K562 (cell line): ENCODE measurements around the gene SFTPB. TPM values are rescaled to one million over a fixed set of nuclear protein-coding genes. Genes with fewer than 3 reads are reported as not detected.

Source experiments
- ATAC-seq: fragments of 200-7000 bp; cut with Tn5 transposase; 3 replicates; pipeline ENCODE4 v1.9.1; 2020; ENCODE audit warnings: moderate library complexity
- BruUV-seq: library from RNA; stranded (reverse); fragments of 400-500 nt; replicated peaks from 2 replicates; lab custom pipeline; 2021; lab: Mats Ljungman, UMichigan
- CTCF ChIA-PET: fragments of 300-600 bp; formaldehyde crosslinking; extraction: SDS; loops from one replicate; lab custom pipeline; 2021; ENCODE audit warnings: low intra/inter-chr PET ratio; lab: Yijun Ruan, JAX
- POLR2A ChIA-PET: fragments of 300-600, 350-650 bp; sonication (Branson Sonifier 250); formaldehyde crosslinking; extraction: SDS; loops from one replicate; lab custom pipeline; 2021; ENCODE audit warnings: antibody characterized with exemption, inconsistent platforms; lab: Yijun Ruan, JAX
- DNase-seq, 4 experiments: peaks; one replicate each; pipeline versions ENCODE4 v3.0.0 to v3.0.0-alpha.2; 2011 to 2018; ENCODE audit warnings: low spot score in 3 of 4, mixed read lengths in 3 of 4; ENCODE audit errors: extremely low read depth in 1 of 4
- FAIRE-seq: peaks from 2 replicates; lab custom pipeline; 2011; peaks lifted over from hg19 to GRCh38; lab: Jason Lieb, UNC
- H2AFZ ChIP-seq: 2 replicates; pipeline ENCODE4 v1.6.0; 2011; ENCODE audit warnings: low read depth, low read length, control low read depth, inconsistent platforms
- H3K27ac ChIP-seq: fragments of 200-600 bp; 3 replicates; pipeline ENCODE4 v1.8.0; 2011; ENCODE audit warnings: low read depth, mild to moderate bottlenecking, control low read depth, inconsistent platforms, low read length, moderate library complexity, mixed read lengths; ENCODE audit errors: extremely low read depth
- H3K27me3 ChIP-seq, 2 experiments: fragments of 300-600 bp in 1 of 2; 2 replicates in 1 of 2; 3 replicates in 1 of 2; pipeline versions ENCODE4 v1.6.0 to v1.8.0; 2011; ENCODE audit warnings: inconsistent platforms in 2 of 2, low read length in 2 of 2, mild to moderate bottlenecking in 1 of 2, mixed read lengths in 1 of 2, moderate library complexity in 1 of 2; ENCODE audit not compliant: control insufficient read depth in 2 of 2, insufficient read depth in 2 of 2
- H3K36me3 ChIP-seq: fragments of 300-600 bp; 3 replicates; pipeline ENCODE4 v1.8.0; 2011; ENCODE audit warnings: mild to moderate bottlenecking, low read length, inconsistent platforms; ENCODE audit not compliant: control insufficient read depth, insufficient read depth
- H3K4me1 ChIP-seq, 2 experiments: fragments of 200-600 bp in 1 of 2; replicated peaks in 1 of 2; 2 replicates in 1 of 2; 3 replicates in 1 of 2; pipeline versions ENCODE4 v1.5.1 to v1.8.0; 2011; ENCODE audit warnings: inconsistent platforms in 2 of 2, low read length in 2 of 2, mild to moderate bottlenecking in 1 of 2, mixed read lengths in 1 of 2, moderate library complexity in 1 of 2; ENCODE audit not compliant: control insufficient read depth in 2 of 2, insufficient read depth in 2 of 2
- H3K4me2 ChIP-seq: 2 replicates; pipeline ENCODE4 v1.6.1; 2011; ENCODE audit warnings: low read length, control low read depth, inconsistent platforms, mixed read lengths; ENCODE audit not compliant: insufficient read depth
- H3K4me3 ChIP-seq: fragments of 200-600 bp; sonication (generic), shearing (Covaris generic); 2 replicates; pipeline ENCODE4 v1.5.1; 2016; ENCODE audit warnings: control low read depth, inconsistent platforms
- H3K79me2 ChIP-seq: fragments of 200-600 bp; 3 replicates; pipeline ENCODE4 v1.8.0; 2011; ENCODE audit warnings: low read length, inconsistent platforms; ENCODE audit not compliant: control insufficient read depth, insufficient read depth
- H3K9ac ChIP-seq, 2 experiments: 2 replicates each; pipeline versions ENCODE4 v1.6.0 to v1.6.1; 2011; ENCODE audit warnings: low read depth in 2 of 2, low read length in 2 of 2, control low read depth in 1 of 2, inconsistent platforms in 1 of 2, mild to moderate bottlenecking in 1 of 2, mixed read lengths in 1 of 2; ENCODE audit not compliant: insufficient read depth in 1 of 2
- H3K9me1 ChIP-seq: one replicate; pipeline ENCODE4 v1.6.0; 2011; ENCODE audit warnings: inconsistent platforms, mild to moderate bottlenecking, low read length, moderate library complexity; ENCODE audit not compliant: control insufficient read depth, insufficient read depth
- H3K9me3 ChIP-seq: replicated peaks from 2 replicates; pipeline ENCODE4 v1.5.1; 2011; ENCODE audit warnings: low read depth, low read length, inconsistent platforms; ENCODE audit not compliant: control insufficient read depth, insufficient read depth
- H4K20me1 ChIP-seq: replicated peaks from 2 replicates; pipeline ENCODE4 v1.6.1; 2011; ENCODE audit warnings: low read length, inconsistent platforms, mixed read lengths; ENCODE audit not compliant: control insufficient read depth, insufficient read depth
- CBX3 ChIP-seq, 2 experiments: IDR thresholded peaks; 1 replicate in 1 of 2; 2 replicates in 1 of 2; pipeline ENCODE4 v1.6.1; 2012; ENCODE audit warnings: inconsistent platforms in 2 of 2, low read length in 2 of 2, borderline replicate concordance in 1 of 2, control low read depth in 1 of 2
- FOXJ2 ChIP-seq: fragments of 200-800 bp; sonication (Bioruptor generic); IDR thresholded peaks from 2 replicates; pipeline ENCODE4 v1.6.1; 2016; ENCODE audit warnings: missing genetic modification characterization, missing compliant biosample characterization
- FOXK2 ChIP-seq, 2 experiments: fragments of 450-650 bp; IDR thresholded peaks in 1 of 2; conservative IDR thresholded peaks in 1 of 2; 2 replicates each; pipeline ENCODE4 v1.6.1; 2016; ENCODE audit warnings: low read depth in 2 of 2, mild to moderate bottlenecking in 1 of 2
- HMBOX1 ChIP-seq: sonication (generic); IDR thresholded peaks from 2 replicates; pipeline ENCODE4 v1.6.1; 2016
- MED1 ChIP-seq: sonication (generic); formaldehyde crosslinking; IDR thresholded peaks from 2 replicates; pipeline ENCODE4 v1.8.1; 2023; ENCODE audit warnings: missing genetic modification reagents, borderline replicate concordance
- NR4A1 ChIP-seq, 2 experiments: fragments of 250-450 bp in 1 of 2; fragments of 450-650 bp in 1 of 2; sonication (Bioruptor Pico) in 1 of 2; IDR thresholded peaks; 2 replicates each; pipeline versions ENCODE4 v1.4.0 to v1.6.1; 2016 to 2020; ENCODE audit warnings: mild to moderate bottlenecking in 2 of 2, missing compliant biosample characterization in 1 of 2, missing genetic modification characterization in 1 of 2, moderate library complexity in 1 of 2
- PRPF4 ChIP-seq: fragments of 200-400 bp; formaldehyde crosslinking; IDR thresholded peaks from one replicate; pipeline ENCODE4 v1.6.1; 2017; ENCODE audit warnings: low read length, low read depth, mild to moderate bottlenecking; ENCODE audit not compliant: insufficient read depth, poor library complexity, severe bottlenecking
- ZC3H8 ChIP-seq: fragments of 450-650 bp; IDR thresholded peaks from 2 replicates; pipeline ENCODE4 v1.6.1; 2017
- ZNF431 ChIP-seq: sonication (generic); formaldehyde crosslinking; IDR thresholded peaks from 2 replicates; pipeline ENCODE4 v1.8.0; 2022; ENCODE audit warnings: mild to moderate bottlenecking, missing genetic modification reagents
- ZNF655 ChIP-seq: fragments of 250-450 bp; sonication (Bioruptor Pico); IDR thresholded peaks from 2 replicates; pipeline ENCODE4 v1.5.0; 2021
- ZNF785 ChIP-seq: fragments of 250-450 bp; sonication (Bioruptor Pico); IDR thresholded peaks from 2 replicates; pipeline ENCODE4 v1.4.0; 2020; ENCODE audit warnings: mild to moderate bottlenecking
- WGBS: fragments of 100-300 bp; shearing (Covaris generic); methylation state at CpG from one replicate; pipeline ENCODE4 v1.1.6; 2016; ENCODE audit warnings: low coverage, mixed read lengths; ENCODE audit not compliant: insufficient coverage; ENCODE audit errors: missing lambda C conversion rate; 5-methylcytosine and 5-hydroxymethylcytosine counted together
- in situ Hi-C: fragments of 300-500 bp; cut with MboI; formaldehyde crosslinking; loops from 4 replicates; pipeline ENCODE4 v1.15.0; 2018; ENCODE audit warnings: inconsistent platforms, mixed read lengths
- intact Hi-C: fragments of 100-400 bp; cut with micrococcal nuclease; formaldehyde crosslinking; loops from 2 replicates; pipeline ENCODE4 v1.14.2; 2022
- polyA plus RNA-seq, 8 experiments: library from polyadenylated mRNA; depleted of rRNA in 4 of 8; stranded (reverse) in 5 of 8; unstranded in 3 of 8; fragments of >200 nt; fragmentation: Nextera tagmentation in 2 of 8; fragmentation: Illumina TruSeq in 1 of 8; extraction: Ambion mirVana in 2 of 8; extraction: Trizol in 1 of 8; gene quantifications; 2 replicates each; pipeline versions ENCODE4 v1.2.1 to v1.2.3, GENCODE V29; 2011 to 2014; ENCODE audit warnings: inconsistent platforms in 1 of 8, missing spikeins in 1 of 8
- total RNA-seq, 7 experiments: library from RNA; depleted of rRNA in 6 of 7; stranded (reverse); fragments of >200 nt in 6 of 7; fragmentation: Illumina TruSeq in 2 of 7; extraction: Trizol in 2 of 7; gene quantifications; 2 replicates each; pipeline versions ENCODE4 v1.2.1 to v1.2.3, GENCODE V29; 2011 to 2021; ENCODE audit warnings: low replicate concordance in 1 of 7
- TF ChIP-seq, protein P1 (sequence below): sonication (generic); formaldehyde crosslinking; IDR thresholded peaks from 2 replicates; pipeline ENCODE4 v1.8.0; 2022; ENCODE audit warnings: mild to moderate bottlenecking, missing genetic modification reagents, borderline replicate concordance
- TF ChIP-seq, protein P2 (sequence below): fragments of 450-650 bp; formaldehyde crosslinking; IDR thresholded peaks from 2 replicates; pipeline ENCODE4 v1.4.0; 2020; ENCODE audit warnings: mild to moderate bottlenecking, moderate library complexity
- TF ChIP-seq, protein P3 (sequence below): IDR thresholded peaks from 3 replicates; pipeline ENCODE4 v1.6.1; 2011; ENCODE audit warnings: borderline replicate concordance, mild to moderate bottlenecking; ENCODE audit not compliant: insufficient read length, insufficient read depth

Gene SFTPB
- total and polyA plus RNA-seq, 9 of the 15 experiments (the other 6 are each of a cell fraction or from before 2014, with no cell fraction given) = 0.03 to 7.0 TPM; not detected in 7

DNA sequence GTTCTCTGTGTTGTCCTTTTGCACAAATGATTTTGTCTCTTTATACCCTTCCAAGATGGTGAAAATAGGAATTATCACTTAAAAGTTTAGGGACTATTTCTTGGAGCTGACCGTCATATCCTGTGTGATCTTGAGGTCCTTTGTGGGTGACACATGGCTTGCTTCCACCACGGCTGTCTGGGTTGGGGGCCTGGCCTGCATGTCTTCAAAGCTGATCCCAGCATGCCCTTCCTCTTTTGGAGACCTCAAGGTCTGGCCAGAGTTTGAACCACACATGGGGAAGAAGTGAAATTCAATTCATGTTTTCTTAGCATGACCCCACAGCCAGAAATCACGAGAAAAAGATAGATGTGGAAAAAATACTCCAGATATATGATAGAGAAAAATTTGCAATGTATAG is 14.0 kb downstream of the SFTPB start:
- H2AFZ ChIP-seq = no peak overlapping the region
- no peak for TF ChIP-seq PRPF4
- no peak for TF ChIP-seq ZNF431
- TF ChIP-seq CBX3 (IDR thresholded peaks at IDR 0.05; ENCODE audit: borderline replicate concordance in 1 of 2, low read length in 2 of 2) = no peak
- no peak for TF ChIP-seq FOXK2 (conservative IDR thresholded peaks at IDR 0.05 in 1 of 2, IDR thresholded peaks at IDR 0.05 in 1 of 2; ENCODE audit: low read depth in 2 of 2)
- no peak for TF ChIP-seq ZNF655 (CRISPR knock-in tag)
- no peak for TF ChIP-seq MED1 (CRISPR knock-in tag)
- TF ChIP-seq ZC3H8 = no peak
- TF ChIP-seq ZNF785 (CRISPR knock-in tag) = no peak
- TF ChIP-seq, protein P1, sequence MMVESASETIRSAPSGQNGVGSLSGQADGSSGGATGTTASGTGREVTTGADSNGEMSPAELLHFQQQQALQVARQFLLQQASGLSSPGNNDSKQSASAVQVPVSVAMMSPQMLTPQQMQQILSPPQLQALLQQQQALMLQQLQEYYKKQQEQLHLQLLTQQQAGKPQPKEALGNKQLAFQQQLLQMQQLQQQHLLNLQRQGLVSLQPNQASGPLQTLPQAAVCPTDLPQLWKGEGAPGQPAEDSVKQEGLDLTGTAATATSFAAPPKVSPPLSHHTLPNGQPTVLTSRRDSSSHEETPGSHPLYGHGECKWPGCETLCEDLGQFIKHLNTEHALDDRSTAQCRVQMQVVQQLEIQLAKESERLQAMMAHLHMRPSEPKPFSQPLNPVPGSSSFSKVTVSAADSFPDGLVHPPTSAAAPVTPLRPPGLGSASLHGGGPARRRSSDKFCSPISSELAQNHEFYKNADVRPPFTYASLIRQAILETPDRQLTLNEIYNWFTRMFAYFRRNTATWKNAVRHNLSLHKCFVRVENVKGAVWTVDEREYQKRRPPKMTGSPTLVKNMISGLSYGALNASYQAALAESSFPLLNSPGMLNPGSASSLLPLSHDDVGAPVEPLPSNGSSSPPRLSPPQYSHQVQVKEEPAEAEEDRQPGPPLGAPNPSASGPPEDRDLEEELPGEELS (CRISPR knock-in tag) = no peak
- TF ChIP-seq, protein P2, sequence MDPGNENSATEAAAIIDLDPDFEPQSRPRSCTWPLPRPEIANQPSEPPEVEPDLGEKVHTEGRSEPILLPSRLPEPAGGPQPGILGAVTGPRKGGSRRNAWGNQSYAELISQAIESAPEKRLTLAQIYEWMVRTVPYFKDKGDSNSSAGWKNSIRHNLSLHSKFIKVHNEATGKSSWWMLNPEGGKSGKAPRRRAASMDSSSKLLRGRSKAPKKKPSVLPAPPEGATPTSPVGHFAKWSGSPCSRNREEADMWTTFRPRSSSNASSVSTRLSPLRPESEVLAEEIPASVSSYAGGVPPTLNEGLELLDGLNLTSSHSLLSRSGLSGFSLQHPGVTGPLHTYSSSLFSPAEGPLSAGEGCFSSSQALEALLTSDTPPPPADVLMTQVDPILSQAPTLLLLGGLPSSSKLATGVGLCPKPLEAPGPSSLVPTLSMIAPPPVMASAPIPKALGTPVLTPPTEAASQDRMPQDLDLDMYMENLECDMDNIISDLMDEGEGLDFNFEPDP (CRISPR knock-in tag) = no peak
- TF ChIP-seq, protein P3, sequence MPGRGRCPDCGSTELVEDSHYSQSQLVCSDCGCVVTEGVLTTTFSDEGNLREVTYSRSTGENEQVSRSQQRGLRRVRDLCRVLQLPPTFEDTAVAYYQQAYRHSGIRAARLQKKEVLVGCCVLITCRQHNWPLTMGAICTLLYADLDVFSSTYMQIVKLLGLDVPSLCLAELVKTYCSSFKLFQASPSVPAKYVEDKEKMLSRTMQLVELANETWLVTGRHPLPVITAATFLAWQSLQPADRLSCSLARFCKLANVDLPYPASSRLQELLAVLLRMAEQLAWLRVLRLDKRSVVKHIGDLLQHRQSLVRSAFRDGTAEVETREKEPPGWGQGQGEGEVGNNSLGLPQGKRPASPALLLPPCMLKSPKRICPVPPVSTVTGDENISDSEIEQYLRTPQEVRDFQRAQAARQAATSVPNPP = no peak
- no peak for TF ChIP-seq NR4A1 (CRISPR knock-in tag; IDR thresholded peaks at IDR 0.05)
- no peak for TF ChIP-seq NR4A1 (tag; IDR thresholded peaks at IDR 0.05)
- no peak for TF ChIP-seq FOXJ2 (tag)
- no peak for TF ChIP-seq HMBOX1
- 72% methylated on average over 3 of the region's 3 CpGs for WGBS
- no peak for ATAC-seq
- H4K20me1 ChIP-seq = no peaks in the 10 kb centered on the region
- ChIA-PET POLR2A (no interaction called here), CTCF (no interaction called here)
- H3K36me3 ChIP-seq = peaks cover 52% of the 10 kb centered on the region
- FAIRE-seq = no peak
- no peak for DNase-seq
- no peaks in the 10 kb centered on the region for H3K4me1 ChIP-seq
- H3K27me3 ChIP-seq = no peaks in the 10 kb centered on the region
- no peak overlapping the region for H3K4me3 ChIP-seq
- TSS peak; percentile 15 for BruUV-seq
- in situ Hi-C loops (no loop called here), intact Hi-C loops (no loop called here)
- H3K9me1 ChIP-seq = peaks cover 3% of the 10 kb centered on the region
- H3K79me2 ChIP-seq = no peaks in the 10 kb centered on the region
- no peaks in the 10 kb centered on the region for H3K9me3 ChIP-seq
- H3K27ac ChIP-seq = no peak overlapping the region
- no peak overlapping the region for H3K9ac ChIP-seq
- H3K4me2 ChIP-seq = no peak overlapping the region
